T-helper 1 cell (primary cell): ENCODE data around the gene AIF1.

Experiments
- DNase-seq, 5 donors: peaks; one replicate each; pipeline ENCODE4 v3.0.0-alpha.2; 2012 to 2020
- total RNA-seq, 4 donors: gene quantifications; one replicate each; lab custom pipeline; 2026; lab: John Stamatoyannopoulos, UW

Gene AIF1
- 0.54 to 5.2 (median 2.4) reads per million in 4 donors for total RNA-seq

DNA sequence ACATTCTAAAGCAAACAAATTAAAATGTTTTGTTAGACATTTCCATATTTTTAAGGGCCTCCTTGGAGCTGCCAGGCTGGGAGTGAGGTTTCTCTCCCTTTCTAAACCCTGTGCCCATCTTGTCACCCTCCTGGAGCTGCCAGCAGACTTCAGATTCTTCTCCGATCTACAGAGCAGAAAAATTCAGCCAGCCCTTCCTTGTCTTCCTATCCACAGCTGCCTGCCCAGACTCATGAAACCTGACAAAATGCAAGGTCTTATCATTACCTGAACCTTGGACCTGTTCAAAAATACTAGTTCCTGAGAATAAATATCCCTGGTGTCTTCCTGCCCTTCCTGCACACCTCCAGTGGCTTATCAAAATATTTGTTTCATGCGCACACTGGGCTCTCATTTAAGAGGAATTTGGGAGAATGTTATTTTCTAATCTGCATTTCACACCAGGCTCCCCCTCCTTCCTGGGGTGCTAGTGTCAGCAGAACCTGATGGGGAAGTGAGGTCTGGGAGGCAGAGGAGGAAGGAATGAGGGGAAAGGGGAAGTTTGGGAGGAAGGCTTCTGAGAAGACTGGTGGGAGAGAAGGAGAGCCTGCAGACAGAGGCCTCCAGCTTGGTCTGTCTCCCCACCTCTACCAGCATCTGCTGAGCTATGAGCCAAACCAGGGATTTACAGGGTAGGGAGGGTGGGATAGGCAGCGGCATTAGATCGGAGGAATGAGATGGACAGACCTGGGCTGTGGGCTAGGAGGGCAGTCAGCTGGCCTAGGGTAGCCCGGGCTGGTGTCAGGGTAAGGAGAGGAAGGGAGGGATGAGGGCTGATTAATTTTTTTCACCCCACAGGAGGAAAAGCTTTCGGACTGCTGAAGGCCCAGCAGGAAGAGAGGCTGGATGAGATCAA, at the start of gene AIF1:
Gene AIF1 (plus strand): TSS at position 551 of the 895 bp plus-strand sequence. CDS start 96 bp downstream, at position 647.
- DNase-seq, result no peak

DNA sequence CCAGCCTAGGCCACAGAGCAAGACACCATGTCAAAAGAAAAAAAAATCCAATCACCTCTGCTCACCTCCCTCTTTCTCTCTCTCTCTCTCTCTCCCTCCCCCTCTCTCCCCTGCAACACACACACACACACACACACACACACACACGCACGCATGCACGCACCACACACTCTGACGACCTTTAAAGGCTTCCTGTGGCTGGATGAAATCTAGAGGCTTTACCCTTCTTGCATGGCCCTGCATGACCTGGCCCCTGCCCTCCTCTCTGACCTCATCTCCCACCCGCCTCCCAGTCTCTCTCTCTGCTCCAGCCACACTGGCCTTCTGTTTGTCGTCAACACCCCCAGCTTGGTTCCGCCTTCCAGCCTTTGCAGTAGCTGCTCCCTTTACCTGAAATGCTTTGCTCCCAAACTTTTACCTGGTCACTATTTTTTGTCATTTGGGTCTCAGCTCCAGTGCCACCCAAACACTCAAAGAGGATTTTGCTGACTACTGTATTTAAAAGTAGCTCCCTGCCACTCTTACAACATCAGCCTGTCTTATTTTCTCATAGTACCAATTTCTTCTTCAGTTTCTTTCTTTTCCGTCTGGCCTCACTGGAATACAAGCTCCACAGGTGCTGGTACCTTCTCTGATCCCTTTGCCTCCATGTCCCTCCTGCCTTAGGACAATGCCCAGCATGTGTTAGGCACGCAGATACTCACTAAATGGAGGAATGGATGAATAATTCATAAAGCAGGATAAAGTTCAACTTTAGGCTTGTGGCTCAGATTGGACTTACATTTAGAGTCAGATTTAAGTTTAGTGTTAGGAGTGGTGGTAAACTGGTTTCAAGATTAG, 47.3 kb upstream of the AIF1 start:
- peak in 1 of 5 donors; percentile 61 for DNase-seq

DNA sequence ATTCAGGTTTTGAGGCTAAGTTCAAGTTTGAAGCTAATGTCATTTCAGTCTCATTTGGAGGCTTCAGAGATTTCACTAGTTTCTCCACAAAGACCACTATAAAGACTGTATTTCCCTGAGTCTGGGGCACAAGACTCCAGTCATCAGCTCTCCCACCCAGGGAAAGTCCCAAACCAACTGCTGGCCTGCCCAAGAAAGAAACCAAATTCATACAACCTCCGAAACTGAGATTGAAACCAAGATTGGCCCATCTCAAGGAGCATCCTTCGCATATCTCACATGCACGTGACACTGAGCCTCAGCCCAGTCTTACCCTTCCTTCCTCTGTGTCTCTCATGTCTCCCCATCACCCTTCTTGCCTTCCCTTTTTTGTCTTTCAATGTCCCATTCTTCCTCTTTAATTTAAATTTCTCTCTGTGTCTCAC, 46.5 kb upstream of the AIF1 start:
- peak; percentile 54 to 90 (median 71) for DNase-seq

DNA sequence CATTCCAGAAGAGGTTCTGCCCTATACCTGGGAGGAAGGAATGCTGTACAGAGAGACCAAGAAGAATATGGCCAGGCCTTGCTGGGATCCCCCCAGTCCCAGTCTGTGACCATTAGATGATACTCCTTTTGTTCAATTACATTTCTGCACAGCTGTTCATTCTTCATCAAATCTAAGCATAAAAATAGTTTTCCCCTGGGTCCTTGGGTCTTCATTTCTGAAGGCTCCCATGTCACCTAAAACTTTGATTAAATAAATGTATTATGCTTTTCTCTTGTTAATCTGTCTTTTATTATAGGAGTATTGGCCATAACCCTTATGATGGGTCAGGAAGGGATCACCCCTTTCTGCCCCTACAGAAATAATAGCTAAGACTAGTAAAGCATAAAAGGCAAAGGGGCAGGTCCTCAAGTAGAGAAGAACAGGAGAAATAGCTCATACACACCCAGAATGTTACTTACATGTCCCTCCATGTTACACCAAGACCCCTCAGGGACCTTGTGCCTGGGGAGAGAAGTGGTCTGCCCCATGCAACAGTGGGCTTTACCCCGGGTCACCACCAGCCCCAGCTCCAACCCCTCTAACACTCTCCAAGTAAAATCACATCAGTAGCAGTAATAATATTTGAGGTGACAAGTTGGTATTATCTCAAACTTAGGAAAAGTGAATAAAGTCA, 45.0 kb upstream of the AIF1 start:
- DNase-seq, result no peak

DNA sequence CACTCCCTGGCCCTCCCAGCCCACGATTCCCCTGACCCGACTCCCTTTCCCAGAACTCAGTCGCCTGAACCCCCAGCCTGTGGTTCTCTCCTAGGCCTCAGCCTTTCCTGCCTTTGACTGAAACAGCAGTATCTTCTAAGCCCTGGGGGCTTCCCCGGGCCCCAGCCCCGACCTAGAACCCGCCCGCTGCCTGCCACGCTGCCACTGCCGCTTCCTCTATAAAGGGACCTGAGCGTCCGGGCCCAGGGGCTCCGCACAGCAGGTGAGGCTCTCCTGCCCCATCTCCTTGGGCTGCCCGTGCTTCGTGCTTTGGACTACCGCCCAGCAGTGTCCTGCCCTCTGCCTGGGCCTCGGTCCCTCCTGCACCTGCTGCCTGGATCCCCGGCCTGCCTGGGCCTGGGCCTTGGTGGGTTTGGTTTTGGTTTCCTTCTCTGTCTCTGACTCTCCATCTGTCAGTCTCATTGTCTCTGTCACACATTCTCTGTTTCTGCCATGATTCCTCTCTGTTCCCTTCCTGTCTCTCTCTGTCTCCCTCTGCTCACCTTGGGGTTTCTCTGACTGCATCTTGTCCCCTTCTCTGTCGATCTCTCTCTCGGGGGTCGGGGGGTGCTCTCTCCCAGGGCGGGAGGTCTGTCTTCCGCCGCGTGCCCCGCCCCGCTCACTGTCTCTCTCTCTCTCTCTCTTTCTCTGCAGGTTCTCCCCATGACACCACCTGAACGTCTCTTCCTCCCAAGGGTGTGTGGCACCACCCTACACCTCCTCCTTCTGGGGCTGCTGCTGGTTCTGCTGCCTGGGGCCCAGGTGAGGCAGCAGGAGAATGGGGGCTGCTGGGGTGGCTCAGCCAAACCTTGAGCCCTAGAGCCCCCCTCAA, 42.8 kb upstream of the AIF1 start, which contains the start of gene LTA:
Gene LTA (plus strand): TSS at position 249 of the 871 bp plus-strand sequence. CDS start 454 bp downstream, at position 703.
- peak; percentile 61 to 84 (median 71) for DNase-seq

DNA sequence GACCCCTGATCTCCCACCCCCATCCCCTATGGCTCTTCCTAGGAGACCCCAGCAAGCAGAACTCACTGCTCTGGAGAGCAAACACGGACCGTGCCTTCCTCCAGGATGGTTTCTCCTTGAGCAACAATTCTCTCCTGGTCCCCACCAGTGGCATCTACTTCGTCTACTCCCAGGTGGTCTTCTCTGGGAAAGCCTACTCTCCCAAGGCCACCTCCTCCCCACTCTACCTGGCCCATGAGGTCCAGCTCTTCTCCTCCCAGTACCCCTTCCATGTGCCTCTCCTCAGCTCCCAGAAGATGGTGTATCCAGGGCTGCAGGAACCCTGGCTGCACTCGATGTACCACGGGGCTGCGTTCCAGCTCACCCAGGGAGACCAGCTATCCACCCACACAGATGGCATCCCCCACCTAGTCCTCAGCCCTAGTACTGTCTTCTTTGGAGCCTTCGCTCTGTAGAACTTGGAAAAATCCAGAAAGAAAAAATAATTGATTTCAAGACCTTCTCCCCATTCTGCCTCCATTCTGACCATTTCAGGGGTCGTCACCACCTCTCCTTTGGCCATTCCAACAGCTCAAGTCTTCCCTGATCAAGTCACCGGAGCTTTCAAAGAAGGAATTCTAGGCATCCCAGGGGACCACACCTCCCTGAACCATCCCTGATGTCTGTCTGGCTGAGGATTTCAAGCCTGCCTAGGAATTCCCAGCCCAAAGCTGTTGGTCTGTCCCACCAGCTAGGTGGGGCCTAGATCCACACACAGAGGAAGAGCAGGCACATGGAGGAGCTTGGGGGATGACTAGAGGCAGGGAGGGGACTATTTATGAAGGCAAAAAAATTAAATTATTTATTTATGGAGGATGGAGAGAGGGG, 41.6 kb upstream of the AIF1 start:
- DNase-seq, result no peak

DNA sequence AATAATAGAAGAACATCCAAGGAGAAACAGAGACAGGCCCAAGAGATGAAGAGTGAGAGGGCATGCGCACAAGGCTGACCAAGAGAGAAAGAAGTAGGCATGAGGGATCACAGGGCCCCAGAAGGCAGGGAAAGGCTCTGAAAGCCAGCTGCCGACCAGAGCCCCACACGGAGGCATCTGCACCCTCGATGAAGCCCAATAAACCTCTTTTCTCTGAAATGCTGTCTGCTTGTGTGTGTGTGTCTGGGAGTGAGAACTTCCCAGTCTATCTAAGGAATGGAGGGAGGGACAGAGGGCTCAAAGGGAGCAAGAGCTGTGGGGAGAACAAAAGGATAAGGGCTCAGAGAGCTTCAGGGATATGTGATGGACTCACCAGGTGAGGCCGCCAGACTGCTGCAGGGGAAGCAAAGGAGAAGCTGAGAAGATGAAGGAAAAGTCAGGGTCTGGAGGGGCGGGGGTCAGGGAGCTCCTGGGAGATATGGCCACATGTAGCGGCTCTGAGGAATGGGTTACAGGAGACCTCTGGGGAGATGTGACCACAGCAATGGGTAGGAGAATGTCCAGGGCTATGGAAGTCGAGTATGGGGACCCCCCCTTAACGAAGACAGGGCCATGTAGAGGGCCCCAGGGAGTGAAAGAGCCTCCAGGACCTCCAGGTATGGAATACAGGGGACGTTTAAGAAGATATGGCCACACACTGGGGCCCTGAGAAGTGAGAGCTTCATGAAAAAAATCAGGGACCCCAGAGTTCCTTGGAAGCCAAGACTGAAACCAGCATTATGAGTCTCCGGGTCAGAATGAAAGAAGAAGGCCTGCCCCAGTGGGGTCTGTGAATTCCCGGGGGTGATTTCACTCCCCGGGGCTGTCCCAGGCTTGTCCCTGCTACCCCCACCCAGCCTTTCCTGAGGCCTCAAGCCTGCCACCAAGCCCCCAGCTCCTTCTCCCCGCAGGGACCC, 40.6 kb upstream of the AIF1 start:
- DNase-seq, result no peak

DNA sequence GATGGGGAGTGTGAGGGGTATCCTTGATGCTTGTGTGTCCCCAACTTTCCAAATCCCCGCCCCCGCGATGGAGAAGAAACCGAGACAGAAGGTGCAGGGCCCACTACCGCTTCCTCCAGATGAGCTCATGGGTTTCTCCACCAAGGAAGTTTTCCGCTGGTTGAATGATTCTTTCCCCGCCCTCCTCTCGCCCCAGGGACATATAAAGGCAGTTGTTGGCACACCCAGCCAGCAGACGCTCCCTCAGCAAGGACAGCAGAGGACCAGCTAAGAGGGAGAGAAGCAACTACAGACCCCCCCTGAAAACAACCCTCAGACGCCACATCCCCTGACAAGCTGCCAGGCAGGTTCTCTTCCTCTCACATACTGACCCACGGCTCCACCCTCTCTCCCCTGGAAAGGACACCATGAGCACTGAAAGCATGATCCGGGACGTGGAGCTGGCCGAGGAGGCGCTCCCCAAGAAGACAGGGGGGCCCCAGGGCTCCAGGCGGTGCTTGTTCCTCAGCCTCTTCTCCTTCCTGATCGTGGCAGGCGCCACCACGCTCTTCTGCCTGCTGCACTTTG, 39.6 kb upstream of the AIF1 start, which contains the start of gene TNF:
Gene TNF (plus strand): TSS at position 231 of the 567 bp plus-strand sequence. CDS start 177 bp downstream, at position 408.
- peak; percentile 62 to 89 (median 70) for DNase-seq

DNA sequence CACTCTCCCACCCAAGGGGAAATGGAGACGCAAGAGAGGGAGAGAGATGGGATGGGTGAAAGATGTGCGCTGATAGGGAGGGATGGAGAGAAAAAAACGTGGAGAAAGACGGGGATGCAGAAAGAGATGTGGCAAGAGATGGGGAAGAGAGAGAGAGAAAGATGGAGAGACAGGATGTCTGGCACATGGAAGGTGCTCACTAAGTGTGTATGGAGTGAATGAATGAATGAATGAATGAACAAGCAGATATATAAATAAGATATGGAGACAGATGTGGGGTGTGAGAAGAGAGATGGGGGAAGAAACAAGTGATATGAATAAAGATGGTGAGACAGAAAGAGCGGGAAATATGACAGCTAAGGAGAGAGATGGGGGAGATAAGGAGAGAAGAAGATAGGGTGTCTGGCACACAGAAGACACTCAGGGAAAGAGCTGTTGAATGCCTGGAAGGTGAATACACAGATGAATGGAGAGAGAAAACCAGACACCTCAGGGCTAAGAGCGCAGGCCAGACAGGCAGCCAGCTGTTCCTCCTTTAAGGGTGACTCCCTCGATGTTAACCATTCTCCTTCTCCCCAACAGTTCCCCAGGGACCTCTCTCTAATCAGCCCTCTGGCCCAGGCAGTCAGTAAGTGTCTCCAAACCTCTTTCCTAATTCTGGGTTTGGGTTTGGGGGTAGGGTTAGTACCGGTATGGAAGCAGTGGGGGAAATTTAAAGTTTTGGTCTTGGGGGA, 38.9 kb upstream of the AIF1 start:
- DNase-seq, result peak in 1 of 5 donors; percentile 46

DNA sequence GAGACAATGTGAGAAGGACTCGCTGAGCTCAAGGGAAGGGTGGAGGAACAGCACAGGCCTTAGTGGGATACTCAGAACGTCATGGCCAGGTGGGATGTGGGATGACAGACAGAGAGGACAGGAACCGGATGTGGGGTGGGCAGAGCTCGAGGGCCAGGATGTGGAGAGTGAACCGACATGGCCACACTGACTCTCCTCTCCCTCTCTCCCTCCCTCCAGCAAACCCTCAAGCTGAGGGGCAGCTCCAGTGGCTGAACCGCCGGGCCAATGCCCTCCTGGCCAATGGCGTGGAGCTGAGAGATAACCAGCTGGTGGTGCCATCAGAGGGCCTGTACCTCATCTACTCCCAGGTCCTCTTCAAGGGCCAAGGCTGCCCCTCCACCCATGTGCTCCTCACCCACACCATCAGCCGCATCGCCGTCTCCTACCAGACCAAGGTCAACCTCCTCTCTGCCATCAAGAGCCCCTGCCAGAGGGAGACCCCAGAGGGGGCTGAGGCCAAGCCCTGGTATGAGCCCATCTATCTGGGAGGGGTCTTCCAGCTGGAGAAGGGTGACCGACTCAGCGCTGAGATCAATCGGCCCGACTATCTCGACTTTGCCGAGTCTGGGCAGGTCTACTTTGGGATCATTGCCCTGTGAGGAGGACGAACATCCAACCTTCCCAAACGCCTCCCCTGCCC, 38.0 kb upstream of the AIF1 start:
- DNase-seq, result peak in 2 of 5 donors; percentile 35 to 84

DNA sequence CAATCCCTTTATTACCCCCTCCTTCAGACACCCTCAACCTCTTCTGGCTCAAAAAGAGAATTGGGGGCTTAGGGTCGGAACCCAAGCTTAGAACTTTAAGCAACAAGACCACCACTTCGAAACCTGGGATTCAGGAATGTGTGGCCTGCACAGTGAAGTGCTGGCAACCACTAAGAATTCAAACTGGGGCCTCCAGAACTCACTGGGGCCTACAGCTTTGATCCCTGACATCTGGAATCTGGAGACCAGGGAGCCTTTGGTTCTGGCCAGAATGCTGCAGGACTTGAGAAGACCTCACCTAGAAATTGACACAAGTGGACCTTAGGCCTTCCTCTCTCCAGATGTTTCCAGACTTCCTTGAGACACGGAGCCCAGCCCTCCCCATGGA, 37.5 kb upstream of the AIF1 start:
- DNase-seq, result no peak

DNA sequence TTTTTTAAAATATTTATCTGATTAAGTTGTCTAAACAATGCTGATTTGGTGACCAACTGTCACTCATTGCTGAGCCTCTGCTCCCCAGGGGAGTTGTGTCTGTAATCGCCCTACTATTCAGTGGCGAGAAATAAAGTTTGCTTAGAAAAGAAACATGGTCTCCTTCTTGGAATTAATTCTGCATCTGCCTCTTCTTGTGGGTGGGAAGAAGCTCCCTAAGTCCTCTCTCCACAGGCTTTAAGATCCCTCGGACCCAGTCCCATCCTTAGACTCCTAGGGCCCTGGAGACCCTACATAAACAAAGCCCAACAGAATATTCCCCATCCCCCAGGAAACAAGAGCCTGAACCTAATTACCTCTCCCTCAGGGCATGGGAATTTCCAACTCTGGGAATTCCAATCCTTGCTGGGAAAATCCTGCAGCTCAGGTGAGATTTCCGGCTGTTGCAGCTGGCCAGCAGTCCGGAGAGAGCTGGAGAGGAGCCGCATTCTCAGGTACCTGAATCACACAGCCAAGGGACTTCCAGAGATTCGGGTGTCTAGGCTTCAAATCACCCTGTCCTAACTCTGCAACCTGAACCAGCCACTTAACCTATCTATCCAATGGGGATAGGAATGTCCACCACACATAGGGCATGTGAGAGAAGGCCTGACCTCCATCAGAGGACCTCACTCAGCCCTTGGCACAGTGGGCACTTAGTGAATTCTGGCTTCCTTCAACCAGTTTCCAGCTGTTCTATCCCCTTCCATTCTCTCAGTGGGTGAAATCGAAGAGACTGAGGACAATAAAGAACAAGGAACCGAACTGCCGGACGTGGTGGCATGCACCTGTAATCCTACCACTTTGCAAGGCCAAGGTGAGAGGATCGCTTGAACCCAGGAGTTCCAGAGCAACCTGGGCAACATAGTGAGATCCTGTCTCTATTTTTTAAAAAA, 36.6 kb upstream of the AIF1 start:
- DNase-seq, result no peak

DNA sequence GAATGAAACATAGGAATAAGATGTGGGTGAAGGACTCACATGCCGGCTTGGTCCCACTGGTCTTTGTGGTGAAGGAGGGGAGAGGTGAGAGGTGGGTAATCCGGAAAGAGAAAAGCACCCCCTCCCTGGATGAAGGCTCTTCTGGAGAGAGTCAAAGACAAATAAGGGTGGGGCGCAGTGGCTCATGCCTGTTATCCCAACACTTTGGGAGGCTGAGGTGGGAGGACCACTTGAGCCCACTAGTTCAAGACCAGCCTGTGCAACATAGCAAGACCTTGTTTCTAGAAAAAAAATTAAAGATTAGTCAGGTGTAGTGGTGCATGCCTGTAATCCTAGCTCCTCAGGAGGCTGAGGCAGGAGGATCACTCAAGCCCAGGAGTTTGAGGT, 35.9 kb upstream of the AIF1 start:
- DNase-seq, result no peak

DNA sequence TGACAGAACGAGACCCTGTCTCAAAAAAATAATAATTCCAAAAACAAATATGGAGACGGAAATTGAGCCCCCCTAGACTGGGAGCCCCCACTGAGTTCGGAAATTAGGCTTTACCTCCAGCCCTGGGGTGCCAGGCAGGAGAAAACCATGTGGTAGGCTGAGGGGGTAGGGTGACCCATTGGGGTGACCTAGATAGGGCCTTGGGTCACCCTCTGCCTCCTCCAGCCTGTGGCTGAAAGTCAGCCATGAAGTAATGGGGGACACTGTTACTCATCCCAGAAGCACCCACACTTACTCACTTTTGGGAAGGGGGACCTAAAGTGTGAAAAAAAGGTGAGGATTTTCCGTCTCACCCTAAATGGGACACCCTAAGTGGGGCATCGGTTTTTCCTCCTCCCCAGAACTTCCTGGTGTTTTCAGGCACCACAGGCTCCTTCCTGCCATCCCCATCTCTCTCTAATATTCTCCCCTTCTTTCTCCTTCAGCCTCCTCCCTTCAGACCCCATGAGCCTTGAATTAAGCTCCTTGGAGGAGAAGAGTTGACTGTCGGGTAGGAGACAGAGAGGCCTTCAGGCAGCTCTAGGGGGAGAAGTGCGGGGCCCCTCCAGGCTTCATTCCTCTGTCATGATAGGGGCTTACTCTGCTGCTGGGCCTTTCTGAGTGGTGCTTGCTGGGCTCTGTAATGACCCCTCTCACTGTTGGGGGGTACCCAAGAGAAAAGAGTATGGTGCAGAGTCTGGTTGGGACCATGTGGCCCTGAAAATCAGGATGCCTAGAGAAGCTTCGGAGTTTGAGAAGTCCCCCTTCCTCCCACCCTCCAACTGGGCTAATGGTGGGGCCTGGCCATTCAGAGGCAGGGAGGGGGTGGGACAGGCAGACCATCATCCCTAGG, 35.2 kb upstream of the AIF1 start:
- DNase-seq, result no peak

DNA sequence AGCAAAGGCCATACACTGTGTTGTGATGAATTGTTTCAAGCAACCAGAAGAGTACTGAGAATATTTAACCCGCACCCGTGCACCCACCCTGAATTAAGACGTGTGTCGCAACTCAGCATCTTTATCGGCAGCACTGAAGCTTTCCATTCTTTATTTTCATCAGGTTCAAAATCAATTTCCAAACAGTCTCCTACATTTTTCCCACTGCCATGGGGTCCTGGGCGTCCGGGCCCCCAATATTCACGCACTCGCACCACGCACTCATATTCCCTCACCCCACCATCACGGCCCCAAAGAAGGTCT, 34.6 kb upstream of the AIF1 start:
- DNase-seq, result no peak
